ENCODE data around the gene RPTOR. TPM values are rescaled to one million over a fixed set of nuclear protein-coding genes. Genes with fewer than 3 reads are reported as not detected.

RPTOR gene
- polyA plus RNA-seq, 1 of the 3 experiments (the other 2 are of a cell fraction): 14.9 TPM

DNA sequence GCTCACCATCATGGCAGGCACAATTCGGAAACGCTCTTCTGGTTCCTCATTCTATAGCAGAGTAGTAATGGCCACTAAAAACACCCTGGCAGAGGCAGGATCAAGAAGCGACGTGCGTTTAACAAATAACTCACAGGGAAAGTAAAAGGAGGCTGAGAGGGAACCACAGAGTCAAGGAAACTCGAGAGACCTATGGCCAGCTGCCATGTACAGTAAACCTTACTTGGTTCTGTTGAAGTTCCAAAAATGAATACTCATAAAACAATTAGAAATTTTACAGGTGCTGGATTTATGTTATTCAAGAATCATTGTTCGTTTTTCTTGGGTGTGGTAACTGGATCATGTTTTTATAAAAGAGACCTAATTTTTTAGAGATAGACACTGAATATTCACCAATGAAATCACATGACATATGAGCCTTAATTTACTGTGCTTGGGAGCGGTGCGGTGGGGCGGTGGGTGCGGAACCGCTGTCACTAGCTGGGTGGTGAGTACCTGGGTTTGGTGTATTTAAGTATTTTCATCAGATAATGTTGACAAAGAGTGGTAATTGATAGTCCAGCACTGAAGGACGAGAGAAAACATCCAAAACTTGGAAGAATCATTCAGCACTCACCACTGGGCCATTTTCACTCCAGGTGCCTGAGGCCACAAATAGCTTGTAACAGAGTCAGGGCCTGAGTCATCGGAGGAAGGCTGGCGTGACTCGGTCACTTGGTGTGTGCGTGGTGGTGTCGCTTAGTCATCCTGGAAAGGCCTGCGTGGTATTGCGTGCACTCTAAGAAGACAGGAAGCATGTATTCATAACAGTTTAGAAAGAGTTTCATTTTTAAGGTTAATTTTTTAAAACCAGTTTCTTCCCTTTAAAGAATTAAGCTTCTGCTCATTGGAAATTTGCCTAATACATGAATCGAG, 311.6 kb downstream of the RPTOR start:
- CTCF ChIA-PET: interaction anchor here (0.6 to 1.4 kb wide), 4 partner anchors 9 to 1296 kb away, joined by 3 to 4 read pairs (median 3); no protein-coding TSS in a partner anchor
- TF ChIP-seq RXRA (IDR thresholded peaks at IDR 0.05; ENCODE audit: borderline replicate concordance, low read depth): peak; percentile 95; the same call in 1 of the 2 replicates
- TF ChIP-seq TEAD4 (IDR thresholded peaks at IDR 0.05; ENCODE audit: borderline replicate concordance, insufficient read depth): peak; percentile 54; the same call in 1 of the 2 replicates
- TF ChIP-seq GABPA (IDR thresholded peaks at IDR 0.05; ENCODE audit: low read depth): no peak; the same call in 1 of the 2 replicates
- no peak for TF ChIP-seq GATA2 (CRISPR knock-in tag; IDR thresholded peaks at IDR 0.05)
- TF ChIP-seq FOXM1 (IDR thresholded peaks at IDR 0.05; ENCODE audit: low read depth): no peak
- TF ChIP-seq ELF1 (IDR thresholded peaks at IDR 0.05): no peak
- no peak for TF ChIP-seq FOXJ3 (CRISPR knock-in tag; IDR thresholded peaks at IDR 0.05)
- TF ChIP-seq, protein P1, sequence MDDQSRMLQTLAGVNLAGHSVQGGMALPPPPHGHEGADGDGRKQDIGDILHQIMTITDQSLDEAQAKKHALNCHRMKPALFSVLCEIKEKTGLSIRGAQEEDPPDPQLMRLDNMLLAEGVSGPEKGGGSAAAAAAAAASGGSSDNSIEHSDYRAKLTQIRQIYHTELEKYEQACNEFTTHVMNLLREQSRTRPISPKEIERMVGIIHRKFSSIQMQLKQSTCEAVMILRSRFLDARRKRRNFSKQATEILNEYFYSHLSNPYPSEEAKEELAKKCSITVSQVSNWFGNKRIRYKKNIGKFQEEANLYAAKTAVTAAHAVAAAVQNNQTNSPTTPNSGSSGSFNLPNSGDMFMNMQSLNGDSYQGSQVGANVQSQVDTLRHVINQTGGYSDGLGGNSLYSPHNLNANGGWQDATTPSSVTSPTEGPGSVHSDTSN (IDR thresholded peaks at IDR 0.05): peak; percentile 65
- TF ChIP-seq TAF1 (IDR thresholded peaks at IDR 0.05; ENCODE audit: borderline replicate concordance, low read depth, low read length): no peak; the same call in 1 of the 2 replicates
- TF ChIP-seq RAD21 (IDR thresholded peaks at IDR 0.05; ENCODE audit: low read length): no peak
- TF ChIP-seq RCOR1 (IDR thresholded peaks at IDR 0.05; ENCODE audit: low read length): no peak
- TF ChIP-seq, protein P2, sequence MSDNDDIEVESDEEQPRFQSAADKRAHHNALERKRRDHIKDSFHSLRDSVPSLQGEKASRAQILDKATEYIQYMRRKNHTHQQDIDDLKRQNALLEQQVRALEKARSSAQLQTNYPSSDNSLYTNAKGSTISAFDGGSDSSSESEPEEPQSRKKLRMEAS (IDR thresholded peaks at IDR 0.05; ENCODE audit: low read depth): peak; percentile 87
- TF ChIP-seq JUND (IDR thresholded peaks at IDR 0.05): peak; percentile 97; the same call in 1 of the 2 replicates
- peak; percentile 92 for TF ChIP-seq TCF12 (IDR thresholded peaks at IDR 0.05)
- TF ChIP-seq, protein P3, sequence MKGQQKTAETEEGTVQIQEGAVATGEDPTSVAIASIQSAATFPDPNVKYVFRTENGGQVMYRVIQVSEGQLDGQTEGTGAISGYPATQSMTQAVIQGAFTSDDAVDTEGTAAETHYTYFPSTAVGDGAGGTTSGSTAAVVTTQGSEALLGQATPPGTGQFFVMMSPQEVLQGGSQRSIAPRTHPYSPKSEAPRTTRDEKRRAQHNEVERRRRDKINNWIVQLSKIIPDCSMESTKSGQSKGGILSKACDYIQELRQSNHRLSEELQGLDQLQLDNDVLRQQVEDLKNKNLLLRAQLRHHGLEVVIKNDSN (IDR thresholded peaks at IDR 0.05; ENCODE audit: borderline replicate concordance, low read depth): peak; percentile 41; the same call in 1 of the 2 replicates
- no peak for TF ChIP-seq EZH2phosphoT487 (IDR thresholded peaks at IDR 0.05; ENCODE audit: borderline replicate concordance, low read depth)
- TF ChIP-seq EP300 (IDR thresholded peaks at IDR 0.05; ENCODE audit: borderline replicate concordance in 1 of 2, low read depth in 1 of 2, low read length in 1 of 2): peak in 1 of 2 experiments; percentile 86; a peak in 1 of 4 replicates
- peak; percentile 66; the same call in 1 of the 2 replicates for TF ChIP-seq SIN3A (IDR thresholded peaks at IDR 0.05; ENCODE audit: borderline replicate concordance, low read depth, low read length)
- TF ChIP-seq, protein P4, sequence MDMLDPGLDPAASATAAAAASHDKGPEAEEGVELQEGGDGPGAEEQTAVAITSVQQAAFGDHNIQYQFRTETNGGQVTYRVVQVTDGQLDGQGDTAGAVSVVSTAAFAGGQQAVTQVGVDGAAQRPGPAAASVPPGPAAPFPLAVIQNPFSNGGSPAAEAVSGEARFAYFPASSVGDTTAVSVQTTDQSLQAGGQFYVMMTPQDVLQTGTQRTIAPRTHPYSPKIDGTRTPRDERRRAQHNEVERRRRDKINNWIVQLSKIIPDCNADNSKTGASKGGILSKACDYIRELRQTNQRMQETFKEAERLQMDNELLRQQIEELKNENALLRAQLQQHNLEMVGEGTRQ (IDR thresholded peaks at IDR 0.05; ENCODE audit: borderline replicate concordance, low read depth, low read length): no peak
- TF ChIP-seq CHD2 (IDR thresholded peaks at IDR 0.05; ENCODE audit: low read length, partially characterized antibody): no peak
- peak; percentile 89 for TF ChIP-seq NFIC (IDR thresholded peaks at IDR 0.05; ENCODE audit: borderline replicate concordance)
- TF ChIP-seq, protein P5, sequence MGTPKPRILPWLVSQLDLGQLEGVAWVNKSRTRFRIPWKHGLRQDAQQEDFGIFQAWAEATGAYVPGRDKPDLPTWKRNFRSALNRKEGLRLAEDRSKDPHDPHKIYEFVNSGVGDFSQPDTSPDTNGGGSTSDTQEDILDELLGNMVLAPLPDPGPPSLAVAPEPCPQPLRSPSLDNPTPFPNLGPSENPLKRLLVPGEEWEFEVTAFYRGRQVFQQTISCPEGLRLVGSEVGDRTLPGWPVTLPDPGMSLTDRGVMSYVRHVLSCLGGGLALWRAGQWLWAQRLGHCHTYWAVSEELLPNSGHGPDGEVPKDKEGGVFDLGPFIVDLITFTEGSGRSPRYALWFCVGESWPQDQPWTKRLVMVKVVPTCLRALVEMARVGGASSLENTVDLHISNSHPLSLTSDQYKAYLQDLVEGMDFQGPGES (IDR thresholded peaks at IDR 0.05; ENCODE audit: low read depth, low read length): no peak
- TF ChIP-seq SMC3 (IDR thresholded peaks at IDR 0.05; ENCODE audit: low read depth, low read length): no peak
- TF ChIP-seq, protein P6, sequence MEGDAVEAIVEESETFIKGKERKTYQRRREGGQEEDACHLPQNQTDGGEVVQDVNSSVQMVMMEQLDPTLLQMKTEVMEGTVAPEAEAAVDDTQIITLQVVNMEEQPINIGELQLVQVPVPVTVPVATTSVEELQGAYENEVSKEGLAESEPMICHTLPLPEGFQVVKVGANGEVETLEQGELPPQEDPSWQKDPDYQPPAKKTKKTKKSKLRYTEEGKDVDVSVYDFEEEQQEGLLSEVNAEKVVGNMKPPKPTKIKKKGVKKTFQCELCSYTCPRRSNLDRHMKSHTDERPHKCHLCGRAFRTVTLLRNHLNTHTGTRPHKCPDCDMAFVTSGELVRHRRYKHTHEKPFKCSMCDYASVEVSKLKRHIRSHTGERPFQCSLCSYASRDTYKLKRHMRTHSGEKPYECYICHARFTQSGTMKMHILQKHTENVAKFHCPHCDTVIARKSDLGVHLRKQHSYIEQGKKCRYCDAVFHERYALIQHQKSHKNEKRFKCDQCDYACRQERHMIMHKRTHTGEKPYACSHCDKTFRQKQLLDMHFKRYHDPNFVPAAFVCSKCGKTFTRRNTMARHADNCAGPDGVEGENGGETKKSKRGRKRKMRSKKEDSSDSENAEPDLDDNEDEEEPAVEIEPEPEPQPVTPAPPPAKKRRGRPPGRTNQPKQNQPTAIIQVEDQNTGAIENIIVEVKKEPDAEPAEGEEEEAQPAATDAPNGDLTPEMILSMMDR (IDR thresholded peaks at IDR 0.05): no peak

More for the DNA sequence above, 311.6 kb downstream of the RPTOR start:
- DNase-seq: no peak
- no peaks in the 10 kb centered on the region for H3K9me3 ChIP-seq
- H3K27me3 ChIP-seq (ENCODE audit: insufficient read depth): no peaks in the 10 kb centered on the region
- H2AFZ ChIP-seq (ENCODE audit: low read depth): no peak overlapping the region
- peaks cover 35 to 40% of the 10 kb centered on the region in 2 experiments for H3K4me1 ChIP-seq (ENCODE audit: control insufficient read depth in 1 of 2, insufficient read depth in 2 of 2, low read depth in 1 of 2, low read length in 1 of 2)
- no peaks in the 10 kb centered on the region for H3K79me2 ChIP-seq (ENCODE audit: insufficient read depth)
- H3F3A ChIP-seq (replicated peaks; ENCODE audit: insufficient read depth): peaks cover 7% of the 10 kb centered on the region
- H3K9me2 ChIP-seq: no peaks in the 10 kb centered on the region
- peaks cover 0 to 2% of the 10 kb centered on the region in 2 experiments for H3K36me3 ChIP-seq (replicated peaks in 1 of 2; ENCODE audit: control insufficient read depth in 1 of 2, insufficient read depth in 2 of 2, low read length in 1 of 2)
- POLR2A ChIA-PET: no interaction called here
- H4K20me1 ChIP-seq (ENCODE audit: insufficient read depth): no peaks in the 10 kb centered on the region
- 56% methylated on average over 21 of the region's 21 CpGs for WGBS (ENCODE audit: low lambda C conversion rate)
- H3K4me3 ChIP-seq (ENCODE audit: low read depth in 2 of 2, low read length in 1 of 2): no peak overlapping the region
- H3K9ac ChIP-seq: peak overlapping the region; percentile 34; the same call in 1 of the 2 replicates
- H3K27ac ChIP-seq (ENCODE audit: low read depth in 2 of 2, low read length in 1 of 2): peak overlapping the region; percentile 47 to 87; a peak in 3 of 4 replicates
- peak overlapping the region; percentile 48 for H3K4me2 ChIP-seq
